Gastroesophageal sphincter (tissue), 3 donors: Measurements from ENCODE around the gene KRTAP10-9.

Experiments used
- POLR2A ChIP-seq, 2 donors: fragments of 450-650 bp; IDR thresholded peaks; one replicate each; pipeline ENCODE4 v1.6.1; 2017; ENCODE audit warnings: antibody characterized with exemption in 2 of 2, mild to moderate bottlenecking in 2 of 2, moderate library complexity in 1 of 2
- POLR2AphosphoS5 ChIP-seq: sonication (generic); formaldehyde crosslinking; IDR thresholded peaks from one replicate; pipeline ENCODE4 v1.6.1; 2017; ENCODE audit warnings: antibody characterized with exemption
- TF ChIP-seq, protein P1 (sequence below), 4 experiments: fragments of 200-600 bp in 2 of 4; fragments of 450-650 bp in 2 of 4; sonication (generic) in 1 of 4; IDR thresholded peaks; one replicate each; pipeline ENCODE4 v1.5.1; 2017 to 2019; ENCODE audit warnings: antibody characterized with exemption in 4 of 4, mild to moderate bottlenecking in 2 of 4, moderate library complexity in 2 of 4

DNA sequence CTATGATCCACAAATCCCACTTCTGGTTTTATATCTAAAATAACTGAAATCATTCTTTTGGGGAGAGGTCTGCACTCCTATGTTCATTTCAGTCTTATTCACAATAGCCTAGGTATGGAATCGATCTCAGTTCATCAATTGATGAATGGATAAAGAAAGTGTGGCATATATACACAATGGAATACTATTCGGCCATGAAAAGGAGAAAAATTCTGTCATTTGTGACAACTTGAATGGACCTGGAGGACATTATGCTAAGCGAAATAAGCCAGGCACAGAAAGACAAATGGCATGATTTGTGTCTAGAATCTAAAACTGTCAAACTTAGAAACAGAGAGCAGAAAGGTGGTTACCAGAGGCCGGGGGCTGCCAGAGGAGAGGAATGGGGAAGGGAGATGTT, 20.4 kb upstream of the KRTAP10-9 start:
- TF ChIP-seq, protein P1, sequence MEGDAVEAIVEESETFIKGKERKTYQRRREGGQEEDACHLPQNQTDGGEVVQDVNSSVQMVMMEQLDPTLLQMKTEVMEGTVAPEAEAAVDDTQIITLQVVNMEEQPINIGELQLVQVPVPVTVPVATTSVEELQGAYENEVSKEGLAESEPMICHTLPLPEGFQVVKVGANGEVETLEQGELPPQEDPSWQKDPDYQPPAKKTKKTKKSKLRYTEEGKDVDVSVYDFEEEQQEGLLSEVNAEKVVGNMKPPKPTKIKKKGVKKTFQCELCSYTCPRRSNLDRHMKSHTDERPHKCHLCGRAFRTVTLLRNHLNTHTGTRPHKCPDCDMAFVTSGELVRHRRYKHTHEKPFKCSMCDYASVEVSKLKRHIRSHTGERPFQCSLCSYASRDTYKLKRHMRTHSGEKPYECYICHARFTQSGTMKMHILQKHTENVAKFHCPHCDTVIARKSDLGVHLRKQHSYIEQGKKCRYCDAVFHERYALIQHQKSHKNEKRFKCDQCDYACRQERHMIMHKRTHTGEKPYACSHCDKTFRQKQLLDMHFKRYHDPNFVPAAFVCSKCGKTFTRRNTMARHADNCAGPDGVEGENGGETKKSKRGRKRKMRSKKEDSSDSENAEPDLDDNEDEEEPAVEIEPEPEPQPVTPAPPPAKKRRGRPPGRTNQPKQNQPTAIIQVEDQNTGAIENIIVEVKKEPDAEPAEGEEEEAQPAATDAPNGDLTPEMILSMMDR (IDR thresholded peaks at IDR 0.05) = no peak
- no peak for TF ChIP-seq POLR2A (IDR thresholded peaks at IDR 0.05)
- no peak for TF ChIP-seq POLR2AphosphoS5
